ENCODE results near the gene OR5I1. TPM values are rescaled to one million over a fixed set of nuclear protein-coding genes. Genes with fewer than 3 reads are reported as not detected.

OR5I1 gene
- total and polyA plus RNA-seq, 2 experiments from 2014 or later = not detected

DNA sequence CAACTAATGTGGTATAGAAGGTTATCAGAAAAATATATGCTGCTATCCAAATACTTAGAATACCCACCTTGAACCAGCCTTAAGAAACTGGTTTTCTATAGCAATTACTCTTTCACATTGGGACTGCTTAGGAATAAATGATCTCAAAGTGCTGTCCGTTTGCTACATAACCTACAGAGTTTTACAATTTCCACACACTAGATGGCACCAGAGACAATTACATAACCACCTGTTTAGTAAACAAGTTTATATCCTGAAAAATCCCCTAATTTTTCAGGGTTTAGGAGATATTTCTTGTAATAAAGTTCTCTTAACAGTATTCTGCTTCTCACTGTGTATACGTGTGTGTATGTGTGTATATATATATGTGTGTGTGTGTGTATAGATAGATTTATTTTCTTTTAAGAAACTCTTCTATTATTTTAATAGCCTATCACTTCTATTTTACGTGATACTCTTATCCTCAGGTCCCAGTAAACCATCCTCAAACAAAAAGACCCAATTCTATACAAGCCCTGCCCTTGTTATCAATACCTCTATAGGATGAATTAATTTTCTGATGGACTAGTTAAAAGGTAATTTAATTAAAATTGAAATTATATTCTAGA lies 6.7 kb upstream of the OR5I1 start:
- WGBS (ENCODE audit: low lambda C conversion rate, missing lambda C conversion rate) = 30% methylated on average over 3 of the region's 3 CpGs
- no peak overlapping the region for H3K27ac ChIP-seq
- H3K4me1 ChIP-seq (ENCODE audit: insufficient read depth) = no peaks in the 10 kb centered on the region
- H3K79me2 ChIP-seq = no peaks in the 10 kb centered on the region
- no peaks in the 10 kb centered on the region for H3K9me2 ChIP-seq (replicated peaks; ENCODE audit: insufficient read depth)
- no peaks in the 10 kb centered on the region for H3K9me3 ChIP-seq (ENCODE audit: low read depth)
- H2AFZ ChIP-seq = no peak overlapping the region
- no peaks in the 10 kb centered on the region for H4K20me1 ChIP-seq (ENCODE audit: insufficient read depth, poor library complexity, severe bottlenecking)
- no peak for TF ChIP-seq EZH2phosphoT487 (IDR thresholded peaks at IDR 0.05; ENCODE audit: low read depth, severe bottlenecking, unreplicated experiment)
- TF ChIP-seq, protein P1, sequence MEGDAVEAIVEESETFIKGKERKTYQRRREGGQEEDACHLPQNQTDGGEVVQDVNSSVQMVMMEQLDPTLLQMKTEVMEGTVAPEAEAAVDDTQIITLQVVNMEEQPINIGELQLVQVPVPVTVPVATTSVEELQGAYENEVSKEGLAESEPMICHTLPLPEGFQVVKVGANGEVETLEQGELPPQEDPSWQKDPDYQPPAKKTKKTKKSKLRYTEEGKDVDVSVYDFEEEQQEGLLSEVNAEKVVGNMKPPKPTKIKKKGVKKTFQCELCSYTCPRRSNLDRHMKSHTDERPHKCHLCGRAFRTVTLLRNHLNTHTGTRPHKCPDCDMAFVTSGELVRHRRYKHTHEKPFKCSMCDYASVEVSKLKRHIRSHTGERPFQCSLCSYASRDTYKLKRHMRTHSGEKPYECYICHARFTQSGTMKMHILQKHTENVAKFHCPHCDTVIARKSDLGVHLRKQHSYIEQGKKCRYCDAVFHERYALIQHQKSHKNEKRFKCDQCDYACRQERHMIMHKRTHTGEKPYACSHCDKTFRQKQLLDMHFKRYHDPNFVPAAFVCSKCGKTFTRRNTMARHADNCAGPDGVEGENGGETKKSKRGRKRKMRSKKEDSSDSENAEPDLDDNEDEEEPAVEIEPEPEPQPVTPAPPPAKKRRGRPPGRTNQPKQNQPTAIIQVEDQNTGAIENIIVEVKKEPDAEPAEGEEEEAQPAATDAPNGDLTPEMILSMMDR (IDR thresholded peaks at IDR 0.05; ENCODE audit: poor library complexity) = peak; percentile 80
- peak; percentile 75 for DNase-seq (ENCODE audit: low spot score)
- H3K36me3 ChIP-seq (replicated peaks; ENCODE audit: insufficient read depth, low read depth) = no peaks in the 10 kb centered on the region
- H3K4me3 ChIP-seq = no peak overlapping the region
- no peak overlapping the region for H3K4me2 ChIP-seq
- no peaks in the 10 kb centered on the region for H3K27me3 ChIP-seq

- H3K4me3 ChIP-seq = no peak overlapping the region
- H3K79me2 ChIP-seq = no peaks in the 10 kb centered on the region
- no peaks in the 10 kb centered on the region for H3K4me1 ChIP-seq (ENCODE audit: insufficient read depth)
- H3K9me2 ChIP-seq (replicated peaks; ENCODE audit: insufficient read depth) = no peaks in the 10 kb centered on the region
- TF ChIP-seq EZH2phosphoT487 (IDR thresholded peaks at IDR 0.05; ENCODE audit: low read depth, severe bottlenecking, unreplicated experiment) = no peak
- TF ChIP-seq, protein P1 (IDR thresholded peaks at IDR 0.05; ENCODE audit: poor library complexity) = no peak
- no peak for TF ChIP-seq EZH2 (IDR thresholded peaks at IDR 0.05; ENCODE audit: borderline replicate concordance)
- H3K9me3 ChIP-seq (ENCODE audit: low read depth) = no peaks in the 10 kb centered on the region
- H3K27me3 ChIP-seq = no peaks in the 10 kb centered on the region
- H3K27ac ChIP-seq = no peak overlapping the region
- WGBS (ENCODE audit: low lambda C conversion rate, missing lambda C conversion rate) = 84% methylated on average over 5 of the region's 5 CpGs
- no peak for DNase-seq (ENCODE audit: low spot score)
- no peaks in the 10 kb centered on the region for H3K36me3 ChIP-seq (replicated peaks; ENCODE audit: insufficient read depth, low read depth)
- no peak overlapping the region for H3K4me2 ChIP-seq
- H4K20me1 ChIP-seq (ENCODE audit: insufficient read depth, poor library complexity, severe bottlenecking) = no peaks in the 10 kb centered on the region
- no peak overlapping the region for H2AFZ ChIP-seq
These were observed 15.7 kb downstream of the OR5I1 start for GRCh38 chr11:55920537-55920936.

- H3K4me2 ChIP-seq = no peak within 1 kb of the TSS
- no peak within 1 kb of the TSS for H3K27ac ChIP-seq
- no peak for TF ChIP-seq EZH2phosphoT487 (IDR thresholded peaks at IDR 0.05; ENCODE audit: low read depth, severe bottlenecking, unreplicated experiment)
- no peak for TF ChIP-seq EZH2 (IDR thresholded peaks at IDR 0.05; ENCODE audit: borderline replicate concordance)
- TF ChIP-seq, protein P1 (IDR thresholded peaks at IDR 0.05; ENCODE audit: poor library complexity) = no peak
- no peaks in the 10 kb centered on the region for H3K36me3 ChIP-seq (replicated peaks; ENCODE audit: insufficient read depth, low read depth)
- H3K9me2 ChIP-seq (replicated peaks; ENCODE audit: insufficient read depth) = no peaks in the 10 kb centered on the region
- no peak within 1 kb of the TSS for H3K4me3 ChIP-seq
- 69% methylated on average over 1 of the region's 1 CpG for WGBS (ENCODE audit: low lambda C conversion rate, missing lambda C conversion rate)
- H3K4me1 ChIP-seq (ENCODE audit: insufficient read depth) = no peaks in the 10 kb centered on the region
- H4K20me1 ChIP-seq (ENCODE audit: insufficient read depth, poor library complexity, severe bottlenecking) = no peaks in the 10 kb centered on the region
- DNase-seq (ENCODE audit: low spot score) = no peak
- H3K79me2 ChIP-seq = no peaks in the 10 kb centered on the region
- no peaks in the 10 kb centered on the region for H3K27me3 ChIP-seq
- H3K9me3 ChIP-seq (ENCODE audit: low read depth) = peaks cover under 1% of the 10 kb centered on the region
- no peak within 1 kb of the TSS for H2AFZ ChIP-seq
These were observed 21.7 kb downstream of the OR5I1 start, which contains the start of gene OR5W2 for GRCh38 chr11:55914482-55914881. Gene OR5W2, minus strand, starts transcription at chr11:55914582. Its CDS starts 0 bp downstream, at chr11:55914582.
